Endothelial cell of umbilical vein (primary cell): ENCODE measurements around the gene OLFM1. TPM values are rescaled to one million over a fixed set of nuclear protein-coding genes. Genes with fewer than 3 reads are reported as not detected.

Experiments used
- BruUV-seq: library from RNA; stranded (reverse); fragments of 400-500 nt; replicated peaks from 2 replicates; lab custom pipeline; 2021; lab: Mats Ljungman, UMichigan
- CTCF ChIA-PET: fragments of 300-600, 350-600 bp; sonication (Branson Sonifier 250); formaldehyde crosslinking; loops from one replicate; lab custom pipeline; 2021; ENCODE audit warnings: antibody characterized with exemption, inconsistent platforms; lab: Charles Lee
- POLR2A ChIA-PET: fragments of 300-600, 350-600 bp; sonication (Branson Sonifier 250); formaldehyde crosslinking; loops from one replicate; lab custom pipeline; 2021; ENCODE audit warnings: antibody characterized with exemption, inconsistent platforms; lab: Charles Lee
- DNase-seq: peaks from one replicate; pipeline ENCODE4 v3.0.0-alpha.2; 2011; ENCODE audit warnings: low read depth, low spot score
- FAIRE-seq: peaks from 2 replicates; lab custom pipeline; 2011; peaks lifted over from hg19 to GRCh38; lab: Jason Lieb, UNC
- H2AFZ ChIP-seq: 2 replicates; pipeline ENCODE4 v1.6.0; 2012; ENCODE audit warnings: low read depth, low read length, control low read depth, inconsistent platforms
- H3K27ac ChIP-seq: 2 replicates; pipeline ENCODE4 v1.5.1; 2011; ENCODE audit warnings: low read depth, mild to moderate bottlenecking, control low read depth, low read length, moderate library complexity; ENCODE audit not compliant: insufficient read depth
- H3K27me3 ChIP-seq, 2 experiments: 2 replicates each; pipeline versions ENCODE4 v1.6.0 to v1.6.1; 2011; ENCODE audit warnings: low read length in 2 of 2, mixed read lengths in 1 of 2; ENCODE audit not compliant: control insufficient read depth in 2 of 2, insufficient read depth in 2 of 2
- H3K36me3 ChIP-seq, 2 experiments: 2 replicates in 1 of 2; 3 replicates in 1 of 2; pipeline ENCODE4 v1.5.1; 2011; ENCODE audit warnings: low read length in 2 of 2, mild to moderate bottlenecking in 1 of 2, moderate library complexity in 1 of 2; ENCODE audit not compliant: control insufficient read depth in 2 of 2, insufficient read depth in 2 of 2; ENCODE audit errors: extremely low read depth in 1 of 2
- H3K4me1 ChIP-seq: 3 replicates; pipeline ENCODE4 v1.5.1; 2011; ENCODE audit warnings: mild to moderate bottlenecking, low read length; ENCODE audit not compliant: control insufficient read depth, insufficient read depth; ENCODE audit errors: extremely low read depth
- H3K4me2 ChIP-seq: 2 replicates; pipeline ENCODE4 v1.6.1; 2011; ENCODE audit warnings: low read length, control low read depth, mixed read lengths; ENCODE audit not compliant: insufficient read depth
- H3K4me3 ChIP-seq, 3 experiments: fragments of 200-600 bp in 1 of 3; sonication (generic), shearing (Covaris generic) in 1 of 3; replicated peaks in 1 of 3; 2 replicates each; pipeline ENCODE4 v1.5.1; 2011 to 2016; ENCODE audit warnings: control low read depth in 3 of 3, low read length in 3 of 3, mild to moderate bottlenecking in 2 of 3, inconsistent platforms in 1 of 3, low read depth in 1 of 3, moderate library complexity in 1 of 3; ENCODE audit not compliant: insufficient read depth in 1 of 3
- H3K79me2 ChIP-seq: 2 replicates; pipeline ENCODE4 v1.6.0; 2012; ENCODE audit warnings: low read length, inconsistent platforms; ENCODE audit not compliant: control insufficient read depth, insufficient read depth
- H3K9ac ChIP-seq: replicated peaks from 2 replicates; pipeline ENCODE3; 2011; ENCODE audit warnings: low read length, control low read depth; ENCODE audit not compliant: insufficient read depth; ENCODE audit errors: extremely low read depth
- H3K9me1 ChIP-seq: replicated peaks from 3 replicates; pipeline ENCODE4 v1.6.0; 2011; ENCODE audit warnings: mild to moderate bottlenecking, low read length; ENCODE audit not compliant: control insufficient read depth, insufficient read depth; ENCODE audit errors: extremely low read depth
- H3K9me3 ChIP-seq: replicated peaks from 2 replicates; pipeline ENCODE4 v1.5.1; 2012; ENCODE audit warnings: low read length, inconsistent platforms; ENCODE audit not compliant: control insufficient read depth, insufficient read depth
- H4K20me1 ChIP-seq: replicated peaks from 2 replicates; pipeline ENCODE3; 2011; ENCODE audit warnings: mild to moderate bottlenecking, low read length; ENCODE audit not compliant: control insufficient read depth, insufficient read depth; ENCODE audit errors: extremely low read depth
- CTCF ChIP-seq, 2 donors: IDR thresholded peaks; 1 replicate in 1 of 2; 2 replicates in 1 of 2; pipeline ENCODE4 v1.5.1; 2011; ENCODE audit warnings: low read length in 2 of 2, mild to moderate bottlenecking in 2 of 2, moderate library complexity in 2 of 2, control low read depth in 1 of 2, inconsistent platforms in 1 of 2, low read depth in 1 of 2; ENCODE audit not compliant: insufficient read depth in 1 of 2; ENCODE audit errors: extremely low read depth in 1 of 2
- EZH2 ChIP-seq: IDR thresholded peaks from 2 replicates; pipeline ENCODE4 v1.6.1; 2012; ENCODE audit warnings: borderline replicate concordance, low read depth, mild to moderate bottlenecking, moderate library complexity, low read length, inconsistent platforms; ENCODE audit not compliant: severe bottlenecking
- FOS ChIP-seq: IDR thresholded peaks from 2 replicates; pipeline ENCODE4 v1.6.1; 2011; ENCODE audit warnings: mild to moderate bottlenecking, low read length, moderate library complexity, borderline replicate concordance; ENCODE audit not compliant: insufficient read depth
- GATA2 ChIP-seq: IDR thresholded peaks from 2 replicates; pipeline ENCODE4 v1.7.0; 2011; ENCODE audit warnings: low read depth, mild to moderate bottlenecking, moderate library complexity, mixed read lengths, low read length; ENCODE audit not compliant: insufficient read length, insufficient read depth
- JUN ChIP-seq: IDR thresholded peaks from 2 replicates; pipeline ENCODE4 v1.6.1; 2011; ENCODE audit warnings: borderline replicate concordance, low read depth; ENCODE audit not compliant: insufficient read length, insufficient read depth
- MAX ChIP-seq: IDR thresholded peaks from 2 replicates; pipeline ENCODE4 v1.6.1; 2011; ENCODE audit not compliant: insufficient read depth, insufficient read length
- MYC ChIP-seq: IDR thresholded peaks from one replicate; pipeline ENCODE4 v1.6.1; 2011; ENCODE audit warnings: mild to moderate bottlenecking, low read depth, low read length
- POLR2A ChIP-seq: IDR thresholded peaks from 2 replicates; pipeline ENCODE4 v1.6.1; 2012; ENCODE audit warnings: low read depth, mild to moderate bottlenecking, control low read depth, low read length
- POLR2AphosphoS5 ChIP-seq: IDR thresholded peaks from 2 replicates; pipeline ENCODE4 v1.6.1; 2012; ENCODE audit warnings: low read depth, mild to moderate bottlenecking, control low read depth, low read length, moderate library complexity; ENCODE audit not compliant: insufficient read depth
- dilution Hi-C: fragments of 300-500 bp; cut with MboI; formaldehyde crosslinking; loops from one replicate; pipeline ENCODE4 v1.15.0; 2019; ENCODE audit warnings: low sequenced_read_pairs; ENCODE audit not compliant: extremely low pct_ligation_motif_present
- intact Hi-C: fragments of 100-400 bp; cut with micrococcal nuclease; formaldehyde crosslinking; loops from one replicate; pipeline ENCODE4 v1.10.0; 2022
- polyA plus RNA-seq, 4 experiments: library from polyadenylated mRNA; depleted of rRNA in 3 of 4; stranded (reverse) in 3 of 4; unstranded in 1 of 4; fragments of >200 nt; gene quantifications; 2 replicates each; pipeline versions ENCODE4 v1.2.1 to v1.2.3, GENCODE V29; 2011 to 2012; ENCODE audit warnings: missing spikeins in 1 of 4
- total RNA-seq: library from RNA; stranded (reverse); gene quantifications from 2 replicates; pipeline ENCODE4 v1.2.3, GENCODE V29; 2021

Gene OLFM1
- total and polyA plus RNA-seq, 2 donors (not counting 3 experiments of a cell fraction or from before 2014, with no cell fraction given) = 0.07 to 0.95 TPM

GRCh38 chr9:135105938-135106491 is 18.5 kb downstream of the OLFM1 start:
- intact Hi-C loops (no loop called here), dilution Hi-C loops (no loop called here)
- no peak for DNase-seq
- BruUV-seq = no TSS peak
- Histone ChIP-seq H3K27me3 (no peaks in the 10 kb centered on the region), H4K20me1 (no peaks in the 10 kb centered on the region), H3K4me2 (no peak overlapping the region), H3K9me1 (no peaks in the 10 kb centered on the region), H3K4me1 (no peaks in the 10 kb centered on the region), H3K9me3 (no peaks in the 10 kb centered on the region), H3K36me3 (no peaks in the 10 kb centered on the region), H3K27ac (no peak overlapping the region), H3K9ac (no peak overlapping the region), H3K4me3 (no peak overlapping the region), H3K79me2 (no peaks in the 10 kb centered on the region), H2AFZ (no peak overlapping the region)
- no peak for FAIRE-seq
- ChIA-PET CTCF (no interaction called here), POLR2A (no interaction called here)
- TF ChIP-seq GATA2 (no peak), MYC (no peak), EZH2 (no peak), POLR2A (no peak), CTCF (IDR thresholded peaks at IDR 0.05; ENCODE audit: extremely low read depth in 1 of 2, insufficient read depth in 1 of 2, low read depth in 1 of 2, low read length in 2 of 2) (no peak), POLR2AphosphoS5 (no peak), MAX (no peak), JUN (no peak), FOS (no peak)
